Adrenal gland (tissue), 12 donors: ENCODE results near the gene IL1B. TPM values are rescaled to one million over a fixed set of nuclear protein-coding genes. Genes with fewer than 3 reads are reported as not detected.

Experiments
- DNase-seq, 7 donors: peaks; one replicate each; pipeline ENCODE4 v3.0.0-alpha.2; 2019 to 2020
- H3K27ac ChIP-seq, 5 donors: fragments of 200-600 bp; sonication (generic) in 4 of 5; 1 replicate in 3 of 5; 2 replicates in 2 of 5; pipeline versions ENCODE4 v1.5.1 to v1.8.0; 2016 to 2020; ENCODE audit warnings: mild to moderate bottlenecking in 1 of 5
- H3K27me3 ChIP-seq: fragments of 200-600 bp; 2 replicates; pipeline ENCODE4 v1.8.0; 2021
- H3K36me3 ChIP-seq, 2 donors: fragments of 200-600 bp; replicated peaks in 1 of 2; 1 replicate in 1 of 2; 2 replicates in 1 of 2; pipeline versions ENCODE4 v1.5.1 to v1.8.0; 2018 to 2022
- H3K4me1 ChIP-seq, 2 donors: fragments of 200-600 bp; replicated peaks in 1 of 2; 1 replicate in 1 of 2; 2 replicates in 1 of 2; pipeline versions ENCODE4 v1.5.1 to v1.8.0; 2018 to 2021
- H3K4me3 ChIP-seq, 4 donors: fragments of 200-600 bp; sonication (generic) in 3 of 4; one replicate each; pipeline ENCODE4 v1.5.1; 2016 to 2018
- H3K9me3 ChIP-seq, 3 donors: fragments of 200-600 bp; sonication (generic) in 1 of 3; replicated peaks in 1 of 3; 1 replicate in 2 of 3; 2 replicates in 1 of 3; pipeline versions ENCODE4 v1.5.1 to v1.8.0; 2016 to 2021
- CTCF ChIP-seq, 6 experiments: fragments of 450-650 bp in 4 of 6; fragments of 200-600 bp in 2 of 6; sonication (generic) in 1 of 6; IDR thresholded peaks; 1 replicate in 5 of 6; 2 replicates in 1 of 6; pipeline versions ENCODE4 v1.5.1 to v1.8.0; 2016 to 2021; ENCODE audit warnings: antibody characterized with exemption in 6 of 6, mild to moderate bottlenecking in 2 of 6, moderate library complexity in 1 of 6
- POLR2A ChIP-seq, 2 donors: fragments of 450-650 bp; IDR thresholded peaks; one replicate each; pipeline ENCODE4 v1.6.1; 2017; ENCODE audit warnings: antibody characterized with exemption in 2 of 2, mild to moderate bottlenecking in 2 of 2, moderate library complexity in 1 of 2
- WGBS, 4 donors: extraction: QIAGEN DNeasy Blood & Tissue Kit in 2 of 4; methylation state at CpG; one replicate each; pipeline versions ENCODE4 v1.1.5 to v1.1.7; 2013 to 2017; 5-methylcytosine and 5-hydroxymethylcytosine counted together
- intact Hi-C, 2 donors: fragments of 100-400 bp; cut with DNase I; formaldehyde crosslinking; loops; one replicate each; pipeline versions ENCODE4 v1.14.1 to v1.15.0; 2022 to 2023
- polyA plus RNA-seq, 3 donors: library from polyadenylated mRNA; stranded (reverse); fragments of 200-250 nt in 2 of 3; fragments of 350-450 nt in 1 of 3; fragmentation: Illumina TruSeq in 1 of 3; extraction: RNeasy Lipid Tissue Mini Kit (QIAGEN cat#74804) in 1 of 3; gene quantifications; one replicate each; pipeline ENCODE4 v1.2.3, GENCODE V29; 2013 to 2014
- total RNA-seq, 9 donors: library from RNA; depleted of rRNA in 4 of 9; stranded (reverse); fragments of >200 nt in 4 of 9; fragments of 120-200 nt in 1 of 9; fragmentation: NEBNext Ultra II Directional in 1 of 9; extraction: Animal tissue kit (Norgen Biotek cat#: 25700) in 1 of 9; gene quantifications; one replicate each; pipeline versions ENCODE4 v1.1.0 to v1.2.4, GENCODE V29; 2013 to 2023
- donor health status: healthy with polysubstance abuse.
- donor health status: Bipolar disorder and iron deficiency.
- donor health status: DM: yes; HTN: yes; CAD: no.
- donor health status: DM: no; HTN: no; CAD: no.
- donor health status: DM: no; HTN: no; CAD: no.
- donor health status: DM: yes; HTN: yes; CAD: no.

IL1B gene
- total and polyA plus RNA-seq, 12 donors = 0.44 to 5.9 (median 1.5) TPM; not detected in 1

- no peaks in the 10 kb centered on the region for H3K36me3 ChIP-seq
- H3K4me3 ChIP-seq = no peak overlapping the region
- TF ChIP-seq POLR2A (IDR thresholded peaks at IDR 0.05) = no peak
- TF ChIP-seq CTCF (IDR thresholded peaks at IDR 0.05) = no peak
- intact Hi-C loops = no loop called here
- 92 to 98% (median 93%) methylated on average over 3 of the region's 3 CpGs for WGBS, 4 donors
- peaks cover 0 to 3% of the 10 kb centered on the region in 2 donors for H3K4me1 ChIP-seq
- DNase-seq = no peak
- H3K9me3 ChIP-seq = no peaks in the 10 kb centered on the region
- no peaks in the 10 kb centered on the region for H3K27me3 ChIP-seq
- H3K27ac ChIP-seq = no peak overlapping the region
These were observed 8.3 kb downstream of the IL1B start for GRCh38 chr2:112828251-112828691.

- DNase-seq = no peak
- WGBS, 4 donors = 90 to 92% (median 91%) methylated on average over 6 of the region's 6 CpGs
These were observed 8.9 kb downstream of the IL1B start for GRCh38 chr2:112827604-112828185.

GRCh38 chr2:112827009-112827408 lies 9.6 kb downstream of the IL1B start:
- Histone ChIP-seq H3K27me3 (no peaks in the 10 kb centered on the region), H3K36me3 (no peaks in the 10 kb centered on the region), H3K4me1 (no peaks in the 10 kb centered on the region), H3K4me3 (no peak overlapping the region), H3K9me3 (no peaks in the 10 kb centered on the region), H3K27ac (no peak overlapping the region)
- TF ChIP-seq POLR2A (IDR thresholded peaks at IDR 0.05) = no peak
- no peak for TF ChIP-seq CTCF (IDR thresholded peaks at IDR 0.05)
- intact Hi-C loops = no loop called here
- WGBS, 4 donors = 80 to 100% (median 91%) methylated on average over 3 of the region's 3 CpGs
- no peak for DNase-seq

More at GRCh38 chr2:112827604-112828185, 8.9 kb downstream of the IL1B start:
- Histone ChIP-seq H3K4me3 (no peak overlapping the region), H3K4me1 (peaks cover 0 to 3% of the 10 kb centered on the region in 2 donors), H3K27me3 (no peaks in the 10 kb centered on the region), H3K36me3 (no peaks in the 10 kb centered on the region), H3K9me3 (no peaks in the 10 kb centered on the region), H3K27ac (no peak overlapping the region)
- intact Hi-C loops = no loop called here
- TF ChIP-seq CTCF (IDR thresholded peaks at IDR 0.05) (no peak), POLR2A (IDR thresholded peaks at IDR 0.05) (no peak)

GRCh38 chr2:112825706-112826105 lies 10.9 kb downstream of the IL1B start:
- intact Hi-C loops = no loop called here
- no peaks in the 10 kb centered on the region for H3K4me1 ChIP-seq
- no peak for DNase-seq
- TF ChIP-seq POLR2A (IDR thresholded peaks at IDR 0.05) (no peak), CTCF (IDR thresholded peaks at IDR 0.05) (no peak)
- H3K27me3 ChIP-seq = no peaks in the 10 kb centered on the region
- no peaks in the 10 kb centered on the region for H3K9me3 ChIP-seq
- WGBS, 4 donors = 83 to 90% (median 85%) methylated on average over 2 of the region's 2 CpGs
- no peak overlapping the region for H3K4me3 ChIP-seq
- no peak overlapping the region for H3K27ac ChIP-seq
- no peaks in the 10 kb centered on the region for H3K36me3 ChIP-seq
